Ishikawa (cell line): ENCODE data around the gene DGKQ.

Experiments
- CEBPB ChIP-seq: IDR thresholded peaks from 2 replicates; pipeline ENCODE4 v1.6.1; 2012
- CREB1 ChIP-seq: IDR thresholded peaks from 2 replicates; pipeline ENCODE4 v1.6.1; 2012; ENCODE audit warnings: low read depth
- EGR1 ChIP-seq: IDR thresholded peaks from 2 replicates; pipeline ENCODE4 v1.6.1; 2012
- EP300 ChIP-seq: IDR thresholded peaks from 2 replicates; pipeline ENCODE4 v1.6.1; 2012; ENCODE audit warnings: borderline replicate concordance
- FOXM1 ChIP-seq: IDR thresholded peaks from 2 replicates; pipeline ENCODE4 v1.6.1; 2012; ENCODE audit warnings: low read depth, borderline replicate concordance
- NFIC ChIP-seq: IDR thresholded peaks from 2 replicates; pipeline ENCODE4 v1.6.1; 2012
- RAD21 ChIP-seq: IDR thresholded peaks from 2 replicates; pipeline ENCODE4 v1.6.1; 2012; ENCODE audit warnings: low read depth
- TAF1 ChIP-seq: IDR thresholded peaks from 2 replicates; pipeline ENCODE4 v1.6.1; 2012; ENCODE audit warnings: low read depth, mild to moderate bottlenecking
- TCF12 ChIP-seq: IDR thresholded peaks from 2 replicates; pipeline ENCODE4 v1.6.1; 2012; ENCODE audit warnings: low read depth
- TEAD4 ChIP-seq: IDR thresholded peaks from 2 replicates; pipeline ENCODE4 v1.6.1; 2012
- YY1 ChIP-seq: IDR thresholded peaks from 2 replicates; pipeline ENCODE4 v1.6.1; 2012; ENCODE audit warnings: low read depth
- ZBTB7A ChIP-seq: IDR thresholded peaks from 2 replicates; pipeline ENCODE4 v1.6.1; 2012; ENCODE audit warnings: low read depth
- TF ChIP-seq, protein P1 (sequence below): IDR thresholded peaks from 2 replicates; pipeline ENCODE4 v1.6.1; 2012
- TF ChIP-seq, protein P2 (sequence below): IDR thresholded peaks from 2 replicates; pipeline ENCODE4 v1.6.1; 2012; ENCODE audit warnings: low read depth, mild to moderate bottlenecking
- TF ChIP-seq, protein P3 (sequence below): IDR thresholded peaks from 2 replicates; pipeline ENCODE4 v1.6.1; 2012

Gene DGKQ

DNA sequence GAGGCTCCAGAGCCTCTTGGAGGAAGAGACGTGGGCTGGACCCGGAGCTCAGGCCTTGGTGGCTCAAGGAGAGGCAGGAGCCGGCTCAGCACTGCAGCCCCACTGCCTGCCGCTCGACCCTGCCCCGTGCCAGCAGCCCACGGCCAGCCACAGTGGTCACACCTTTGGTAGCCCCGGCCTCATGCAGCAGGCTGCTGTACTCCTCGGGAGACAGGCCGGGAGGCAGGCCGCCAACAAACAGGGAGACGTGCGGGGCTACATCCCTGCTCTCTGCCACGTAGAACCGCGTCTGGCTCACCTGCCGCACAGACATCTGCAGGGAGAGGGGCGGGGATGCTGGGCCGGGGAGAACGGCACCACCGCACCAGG lies 7.6 kb downstream of the DGKQ start:
- TF ChIP-seq TAF1 (no peak), ZBTB7A (no peak), EP300 (no peak), CREB1 (no peak)
- TF ChIP-seq, protein P1, sequence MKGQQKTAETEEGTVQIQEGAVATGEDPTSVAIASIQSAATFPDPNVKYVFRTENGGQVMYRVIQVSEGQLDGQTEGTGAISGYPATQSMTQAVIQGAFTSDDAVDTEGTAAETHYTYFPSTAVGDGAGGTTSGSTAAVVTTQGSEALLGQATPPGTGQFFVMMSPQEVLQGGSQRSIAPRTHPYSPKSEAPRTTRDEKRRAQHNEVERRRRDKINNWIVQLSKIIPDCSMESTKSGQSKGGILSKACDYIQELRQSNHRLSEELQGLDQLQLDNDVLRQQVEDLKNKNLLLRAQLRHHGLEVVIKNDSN: no peak

DNA sequence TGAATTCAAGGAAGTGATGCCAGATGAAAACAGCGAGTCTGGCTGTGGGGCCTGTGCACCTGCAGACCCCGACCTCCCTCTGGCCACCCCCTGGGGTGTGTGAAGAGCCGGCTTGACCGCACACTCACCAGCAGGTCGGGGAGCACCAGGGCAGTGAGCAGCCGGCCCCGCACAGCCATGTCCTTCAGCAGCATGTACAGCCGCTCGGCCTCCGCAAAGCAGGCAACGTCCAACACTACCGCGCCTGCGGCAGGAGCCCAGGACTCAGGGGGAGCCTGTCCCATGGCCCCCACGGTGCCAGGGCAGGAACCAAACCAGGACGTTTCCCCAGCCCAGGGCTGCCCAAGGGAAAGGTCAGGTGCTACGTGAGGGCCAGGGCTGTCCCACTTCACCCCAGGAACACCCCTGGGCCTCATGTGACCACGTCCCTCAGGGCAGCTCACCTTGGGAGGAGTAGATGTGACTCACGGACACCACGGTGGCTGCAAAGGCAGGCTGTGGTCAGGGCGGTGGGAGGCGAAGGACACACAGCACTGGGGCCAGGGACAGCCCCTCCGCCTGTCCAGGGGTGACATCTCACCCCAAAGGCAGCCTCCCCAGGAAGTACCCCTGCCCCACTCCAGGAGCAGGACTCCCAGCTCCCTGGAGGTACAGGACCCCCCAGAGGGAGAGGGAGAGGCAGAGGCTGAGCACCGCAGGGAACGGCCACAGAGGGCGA lies 8.2 kb downstream of the DGKQ start:
- TF ChIP-seq, protein P1: no peak
- TF ChIP-seq YY1: no peak
- no peak for TF ChIP-seq EP300
- TF ChIP-seq NFIC: no peak
- TF ChIP-seq, protein P2, sequence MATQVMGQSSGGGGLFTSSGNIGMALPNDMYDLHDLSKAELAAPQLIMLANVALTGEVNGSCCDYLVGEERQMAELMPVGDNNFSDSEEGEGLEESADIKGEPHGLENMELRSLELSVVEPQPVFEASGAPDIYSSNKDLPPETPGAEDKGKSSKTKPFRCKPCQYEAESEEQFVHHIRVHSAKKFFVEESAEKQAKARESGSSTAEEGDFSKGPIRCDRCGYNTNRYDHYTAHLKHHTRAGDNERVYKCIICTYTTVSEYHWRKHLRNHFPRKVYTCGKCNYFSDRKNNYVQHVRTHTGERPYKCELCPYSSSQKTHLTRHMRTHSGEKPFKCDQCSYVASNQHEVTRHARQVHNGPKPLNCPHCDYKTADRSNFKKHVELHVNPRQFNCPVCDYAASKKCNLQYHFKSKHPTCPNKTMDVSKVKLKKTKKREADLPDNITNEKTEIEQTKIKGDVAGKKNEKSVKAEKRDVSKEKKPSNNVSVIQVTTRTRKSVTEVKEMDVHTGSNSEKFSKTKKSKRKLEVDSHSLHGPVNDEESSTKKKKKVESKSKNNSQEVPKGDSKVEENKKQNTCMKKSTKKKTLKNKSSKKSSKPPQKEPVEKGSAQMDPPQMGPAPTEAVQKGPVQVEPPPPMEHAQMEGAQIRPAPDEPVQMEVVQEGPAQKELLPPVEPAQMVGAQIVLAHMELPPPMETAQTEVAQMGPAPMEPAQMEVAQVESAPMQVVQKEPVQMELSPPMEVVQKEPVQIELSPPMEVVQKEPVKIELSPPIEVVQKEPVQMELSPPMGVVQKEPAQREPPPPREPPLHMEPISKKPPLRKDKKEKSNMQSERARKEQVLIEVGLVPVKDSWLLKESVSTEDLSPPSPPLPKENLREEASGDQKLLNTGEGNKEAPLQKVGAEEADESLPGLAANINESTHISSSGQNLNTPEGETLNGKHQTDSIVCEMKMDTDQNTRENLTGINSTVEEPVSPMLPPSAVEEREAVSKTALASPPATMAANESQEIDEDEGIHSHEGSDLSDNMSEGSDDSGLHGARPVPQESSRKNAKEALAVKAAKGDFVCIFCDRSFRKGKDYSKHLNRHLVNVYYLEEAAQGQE: no peak
- TF ChIP-seq ZBTB7A: no peak
- no peak for TF ChIP-seq TCF12
- TF ChIP-seq FOXM1: no peak
- no peak for TF ChIP-seq EGR1
- no peak for TF ChIP-seq TAF1
- TF ChIP-seq TEAD4: no peak

DNA sequence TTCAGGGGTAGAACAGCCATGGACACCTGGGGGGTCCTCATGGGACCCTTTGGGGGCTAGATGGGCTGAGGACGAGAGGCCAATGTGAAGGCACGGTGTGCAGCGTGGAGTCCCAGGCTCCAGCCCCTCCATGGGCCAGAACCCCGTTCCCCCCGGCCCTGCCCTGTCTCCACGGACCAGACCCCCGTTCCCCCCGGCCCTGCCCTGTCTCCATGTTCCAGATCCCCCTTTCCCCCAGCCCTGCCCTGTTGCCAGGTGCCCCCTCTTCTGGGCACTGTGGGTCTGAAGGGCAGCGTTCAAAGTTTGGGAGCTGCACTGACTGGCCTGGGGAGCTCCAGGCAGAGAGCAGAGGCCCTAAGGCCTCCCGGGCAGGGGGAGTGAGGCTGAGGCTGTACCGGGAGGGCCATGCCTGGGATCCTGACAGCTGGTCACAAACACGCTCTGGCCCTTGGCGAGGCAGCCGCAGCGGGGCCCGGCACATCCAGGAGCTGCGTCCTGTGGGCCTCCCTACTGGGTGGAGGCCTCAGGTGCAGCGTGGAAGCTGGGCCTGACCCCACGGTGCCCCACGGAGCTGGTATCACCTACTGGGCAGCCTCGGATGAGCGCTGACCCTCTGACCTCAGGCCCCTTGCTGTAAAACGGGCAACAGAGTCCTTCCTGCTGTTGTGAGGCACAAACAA lies 8.9 kb downstream of the DGKQ start:
- no peak for TF ChIP-seq EP300
- no peak for TF ChIP-seq TCF12
- TF ChIP-seq NFIC: no peak
- no peak for TF ChIP-seq TEAD4
- TF ChIP-seq, protein P1: no peak
- TF ChIP-seq YY1: no peak
- TF ChIP-seq CREB1: no peak
- TF ChIP-seq TAF1: no peak
- no peak for TF ChIP-seq EGR1

DNA sequence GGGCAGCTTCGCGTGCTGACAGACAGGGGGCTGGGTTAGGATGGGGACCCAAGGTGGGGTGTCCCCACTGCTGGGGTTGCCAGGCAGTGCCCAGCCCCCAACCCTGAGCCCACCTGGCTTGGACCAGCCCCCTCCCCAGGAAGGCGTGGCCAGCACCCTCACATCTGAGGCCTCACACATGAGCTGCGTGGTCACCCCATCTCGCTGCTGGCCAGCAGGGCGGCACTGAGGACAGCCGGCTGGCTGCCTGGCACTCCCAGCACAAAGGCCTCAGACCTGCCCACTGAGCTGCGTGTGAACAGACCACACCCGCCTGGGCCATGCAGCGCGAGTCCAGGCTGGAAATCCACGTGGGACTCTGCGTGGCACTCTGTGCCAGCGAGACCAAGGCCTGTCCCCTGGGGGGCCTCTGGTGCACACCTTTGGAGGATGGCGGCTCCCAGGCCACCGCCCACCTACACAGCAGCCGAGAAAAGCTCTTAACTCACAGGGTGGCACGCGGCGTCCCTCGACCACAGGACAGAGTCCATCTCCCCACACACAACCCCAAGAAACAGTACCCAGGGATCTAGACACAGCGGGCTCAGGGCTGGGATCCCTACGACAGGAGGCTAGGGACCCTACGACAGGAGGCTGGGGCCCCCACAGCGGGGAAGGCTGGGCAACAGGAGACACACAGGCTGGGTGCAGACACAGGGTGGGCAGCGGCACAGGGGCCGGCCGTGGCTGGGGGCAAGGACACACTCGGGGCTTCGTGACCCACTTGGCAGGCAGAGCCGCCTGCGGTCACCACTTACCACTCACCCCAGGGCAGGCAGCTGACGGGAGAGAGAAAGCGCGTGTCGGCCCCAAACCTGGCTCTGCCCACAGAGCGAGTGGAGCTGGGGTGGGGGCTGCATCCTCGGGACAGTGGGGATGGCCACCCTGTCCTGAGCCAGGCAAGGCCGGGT lies 9.8 kb downstream of the DGKQ start:
- TF ChIP-seq CEBPB (no peak), YY1 (no peak), EGR1 (no peak), EP300 (no peak), TAF1 (no peak), FOXM1 (no peak), RAD21 (no peak)

DNA sequence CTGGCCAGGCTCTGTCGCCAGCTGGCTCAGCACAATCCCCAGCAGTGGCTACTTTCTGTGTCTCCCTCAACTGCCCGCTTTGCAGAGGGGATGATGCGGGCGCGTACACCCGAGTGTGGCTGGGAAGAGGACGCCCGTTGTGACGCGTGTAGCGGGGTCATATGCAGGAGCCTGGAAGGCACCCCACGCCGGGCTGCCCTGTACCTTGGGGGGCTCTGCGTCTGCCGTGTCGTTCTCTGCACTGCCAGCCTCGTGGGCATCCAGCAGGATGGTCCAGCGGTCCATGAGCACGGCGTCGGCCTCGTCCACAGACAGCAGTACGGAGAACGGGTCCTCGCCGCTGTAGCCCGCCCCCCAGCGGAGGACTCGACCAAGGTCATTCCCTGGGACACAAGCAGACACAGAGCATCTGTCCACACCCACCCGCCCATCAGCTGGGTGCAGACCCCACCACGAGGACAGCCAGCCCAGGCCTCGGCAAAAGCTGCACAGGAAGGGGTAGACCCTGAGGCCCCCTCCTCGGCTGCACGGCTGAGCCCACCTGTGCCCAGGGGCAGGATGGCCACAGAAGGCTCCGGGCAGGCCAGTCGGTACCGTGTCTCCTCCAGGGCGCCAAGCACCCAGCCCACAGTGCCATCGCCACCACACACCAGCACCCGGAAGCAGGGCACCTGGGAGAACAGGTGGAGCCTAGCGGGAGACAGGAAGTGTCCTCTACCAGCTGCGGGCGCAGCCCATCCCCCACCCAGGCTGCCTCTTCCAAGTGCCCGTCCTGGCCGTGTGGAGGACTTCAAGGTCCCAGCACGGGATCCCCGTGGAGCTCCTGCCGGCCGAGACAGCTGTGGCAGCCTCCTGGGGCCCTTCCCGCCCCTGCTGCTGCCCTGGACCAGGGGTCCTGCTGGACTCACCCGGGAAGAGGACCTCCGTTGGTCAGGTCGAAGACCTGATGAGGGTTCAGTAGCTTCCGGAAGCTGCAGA lies 10.8 kb downstream of the DGKQ start:
- TF ChIP-seq TCF12: no peak
- no peak for TF ChIP-seq EGR1
- no peak for TF ChIP-seq CREB1
- TF ChIP-seq TAF1: no peak
- no peak for TF ChIP-seq RAD21
- TF ChIP-seq, protein P1: no peak
- TF ChIP-seq TEAD4: no peak
- TF ChIP-seq FOXM1: no peak
- TF ChIP-seq, protein P2: no peak
- TF ChIP-seq EP300: no peak
- TF ChIP-seq ZBTB7A: no peak
- TF ChIP-seq NFIC: no peak
- no peak for TF ChIP-seq CEBPB
- no peak for TF ChIP-seq YY1
- TF ChIP-seq, protein P3, sequence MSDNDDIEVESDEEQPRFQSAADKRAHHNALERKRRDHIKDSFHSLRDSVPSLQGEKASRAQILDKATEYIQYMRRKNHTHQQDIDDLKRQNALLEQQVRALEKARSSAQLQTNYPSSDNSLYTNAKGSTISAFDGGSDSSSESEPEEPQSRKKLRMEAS: no peak
